H1 (cell line): ENCODE measurements around the gene ADCY1.

Source experiments
- BACH1 ChIP-seq: IDR thresholded peaks from 2 replicates; pipeline ENCODE4 v1.6.1; 2012; ENCODE audit warnings: low read length, improper control_type of control experiment
- BCL11A ChIP-seq, 2 experiments: IDR thresholded peaks; one replicate each; pipeline ENCODE4 v1.6.1; 2011; ENCODE audit warnings: low read depth in 2 of 2, low read length in 2 of 2, mild to moderate bottlenecking in 2 of 2
- BRCA1 ChIP-seq: IDR thresholded peaks from 2 replicates; pipeline ENCODE4 v1.6.1; 2012; ENCODE audit warnings: low read depth, low read length, improper control_type of control experiment
- CREB1 ChIP-seq: IDR thresholded peaks from 2 replicates; pipeline ENCODE4 v1.6.1; 2012; ENCODE audit warnings: inconsistent platforms
- CTCF ChIP-seq, 3 experiments: IDR thresholded peaks; 1 replicate in 2 of 3; 2 replicates in 1 of 3; pipeline versions ENCODE4 v1.5.1 to v1.6.1; 2011; ENCODE audit warnings: low read length in 3 of 3, mild to moderate bottlenecking in 3 of 3, inconsistent platforms in 2 of 3, low read depth in 1 of 3, moderate library complexity in 1 of 3; ENCODE audit not compliant: insufficient read depth in 1 of 3; ENCODE audit errors: control extremely low read depth in 1 of 3
- EGR1 ChIP-seq: IDR thresholded peaks from 2 replicates; pipeline ENCODE4 v1.6.1; 2011; ENCODE audit warnings: low read depth, low read length, borderline replicate concordance
- EZH2 ChIP-seq: fragments of 200-600 bp; sonication (generic); IDR thresholded peaks from 2 replicates; pipeline ENCODE4 v1.7.1; 2012; ENCODE audit warnings: low read depth, mild to moderate bottlenecking, moderate library complexity, low read length, inconsistent platforms; ENCODE audit not compliant: severe bottlenecking
- MAX ChIP-seq: IDR thresholded peaks from 2 replicates; pipeline ENCODE4 v1.6.1; 2012; ENCODE audit warnings: inconsistent platforms
- RAD21 ChIP-seq, 2 experiments: IDR thresholded peaks in 1 of 2; conservative IDR thresholded peaks in 1 of 2; 2 replicates each; pipeline ENCODE4 v1.6.1; 2011; ENCODE audit warnings: low read depth in 2 of 2, low read length in 2 of 2, improper control_type of control experiment in 1 of 2, inconsistent platforms in 1 of 2, mild to moderate bottlenecking in 1 of 2, moderate library complexity in 1 of 2
- RXRA ChIP-seq: IDR thresholded peaks from 2 replicates; pipeline ENCODE4 v1.6.1; 2011; ENCODE audit warnings: low read depth, mild to moderate bottlenecking, low read length, moderate library complexity; ENCODE audit not compliant: insufficient read depth
- USF2 ChIP-seq: IDR thresholded peaks from 2 replicates; pipeline ENCODE4 v1.6.1; 2011; ENCODE audit warnings: low read length, improper control_type of control experiment
- ZNF274 ChIP-seq: IDR thresholded peaks from 2 replicates; pipeline ENCODE4 v1.7.0; 2012; ENCODE audit warnings: low read length, borderline replicate concordance; ENCODE audit errors: extremely low read depth

- TF ChIP-seq CTCF (IDR thresholded peaks at IDR 0.05; ENCODE audit: control extremely low read depth in 1 of 3, insufficient read depth in 1 of 3, low read depth in 1 of 3, low read length in 3 of 3) (no peak), BRCA1 (no peak), RAD21 (IDR thresholded peaks at IDR 0.05 in 1 of 2, conservative IDR thresholded peaks at IDR 0.05 in 1 of 2; ENCODE audit: low read depth in 2 of 2, low read length in 2 of 2) (no peak), ZNF274 (no peak), USF2 (no peak), MAX (no peak), EZH2 (no peak), BCL11A (IDR thresholded peaks at IDR 0.05; ENCODE audit: low read depth in 2 of 2, low read length in 2 of 2) (no peak), EGR1 (no peak), CREB1 (no peak), BACH1 (no peak), RXRA (no peak)
Observed at GRCh38 chr7:45609180-45609579, 35.0 kb downstream of the ADCY1 start.
